GM19099 (cell line): ENCODE data around the gene RHOG.

ENCODE experiments used
- POLR2A ChIP-seq: IDR thresholded peaks from 3 replicates; pipeline ENCODE4 v1.6.1; 2011; ENCODE audit warnings: low read depth; ENCODE audit not compliant: insufficient read length; ENCODE audit errors: extremely low read depth

The RHOG gene

GRCh38 chr11:3845670-3846069 is 4.9 kb upstream of the RHOG start:
- no peak for TF ChIP-seq POLR2A

DNA sequence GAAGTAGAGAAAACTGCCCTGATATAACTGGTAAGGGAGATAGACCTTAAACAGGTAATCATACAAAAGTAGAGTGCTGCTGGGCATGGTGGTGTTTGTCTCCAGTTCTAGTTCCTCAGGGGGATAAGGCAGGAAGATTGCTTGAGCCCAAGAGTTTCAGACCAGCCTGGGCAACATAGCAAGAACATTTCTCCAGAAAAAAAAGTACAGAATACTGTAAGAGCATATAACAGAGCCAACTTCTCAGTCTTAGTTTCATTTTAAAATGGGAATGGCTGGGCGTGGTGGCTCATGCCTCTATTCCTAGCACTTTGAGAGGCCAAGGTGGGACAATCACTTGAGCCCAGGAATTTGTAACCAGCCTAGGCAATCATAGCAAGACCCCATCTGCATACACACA is 4.5 kb upstream of the RHOG start:
- no peak for TF ChIP-seq POLR2A

DNA sequence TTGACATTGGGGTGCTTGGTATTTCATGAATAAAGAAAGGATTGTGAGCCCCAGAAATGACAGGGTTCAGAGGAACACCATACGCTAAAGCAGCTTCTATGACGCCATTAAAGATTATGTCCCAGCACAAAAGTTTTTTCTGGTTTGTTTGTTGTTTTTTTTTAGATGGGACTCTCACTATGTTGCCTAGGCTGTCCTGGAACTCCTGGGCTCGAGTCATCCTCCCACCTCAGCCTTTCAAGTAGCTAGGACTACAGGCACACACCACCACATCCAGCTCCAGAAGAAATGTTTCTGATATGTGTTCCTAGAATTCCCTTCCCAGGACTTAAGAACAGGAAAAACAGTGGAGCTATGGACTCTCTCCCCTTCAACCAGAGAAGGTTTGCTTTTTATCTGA is 2.6 kb upstream of the RHOG start:
- TF ChIP-seq POLR2A = no peak

GRCh38 chr11:3841426-3842350 is 929 bp upstream of the RHOG start:
- peak; percentile 55 for TF ChIP-seq POLR2A

GRCh38 chr11:3840004-3840869 is 522 bp downstream of the RHOG start:
- no peak for TF ChIP-seq POLR2A

GRCh38 chr11:3838504-3838903 is 2.3 kb downstream of the RHOG start:
- no peak for TF ChIP-seq POLR2A

DNA sequence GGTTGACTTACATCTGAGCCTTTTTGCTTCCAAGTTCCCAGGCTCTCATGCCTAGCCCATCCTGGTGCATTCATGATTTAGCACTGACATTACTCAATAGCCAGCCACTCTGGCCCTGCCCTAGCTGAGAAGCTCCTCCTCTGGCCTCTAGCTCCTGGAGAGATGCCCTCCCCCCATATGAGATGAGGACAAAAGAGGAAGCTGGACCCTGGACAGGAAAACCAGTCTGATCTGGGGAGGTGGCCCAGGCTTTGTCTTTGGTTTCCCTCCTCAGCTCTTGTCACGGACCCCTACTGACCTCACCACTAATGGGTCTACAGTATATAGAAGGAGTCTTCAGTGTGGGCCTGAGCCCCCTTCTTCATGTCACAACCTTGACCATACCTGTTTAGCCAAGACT is 3.0 kb downstream of the RHOG start:
- peak; percentile 48 for TF ChIP-seq POLR2A

DNA sequence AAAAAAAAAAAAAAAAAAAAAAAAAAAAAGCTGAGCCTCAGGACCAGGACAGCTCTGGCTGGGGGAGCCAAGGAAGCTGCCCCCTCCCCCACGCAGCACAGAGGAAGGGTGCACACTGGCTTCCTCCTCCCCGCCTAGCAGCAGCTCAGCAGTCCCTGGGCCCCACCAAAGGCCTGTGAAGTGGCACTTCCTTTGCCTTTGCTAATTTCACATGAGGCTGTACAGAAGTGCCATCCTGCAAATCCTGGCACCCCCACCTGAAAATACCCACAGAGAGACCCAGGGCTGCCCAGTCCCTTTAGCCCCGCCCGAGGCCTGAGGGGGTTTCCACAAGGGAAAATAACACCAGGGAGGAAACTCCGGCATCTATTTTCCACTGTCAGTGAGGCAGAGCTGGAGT is 3.9 kb downstream of the RHOG start:
- TF ChIP-seq POLR2A = no peak

GRCh38 chr11:3835751-3836150 is 5.0 kb downstream of the RHOG start:
- TF ChIP-seq POLR2A = no peak

DNA sequence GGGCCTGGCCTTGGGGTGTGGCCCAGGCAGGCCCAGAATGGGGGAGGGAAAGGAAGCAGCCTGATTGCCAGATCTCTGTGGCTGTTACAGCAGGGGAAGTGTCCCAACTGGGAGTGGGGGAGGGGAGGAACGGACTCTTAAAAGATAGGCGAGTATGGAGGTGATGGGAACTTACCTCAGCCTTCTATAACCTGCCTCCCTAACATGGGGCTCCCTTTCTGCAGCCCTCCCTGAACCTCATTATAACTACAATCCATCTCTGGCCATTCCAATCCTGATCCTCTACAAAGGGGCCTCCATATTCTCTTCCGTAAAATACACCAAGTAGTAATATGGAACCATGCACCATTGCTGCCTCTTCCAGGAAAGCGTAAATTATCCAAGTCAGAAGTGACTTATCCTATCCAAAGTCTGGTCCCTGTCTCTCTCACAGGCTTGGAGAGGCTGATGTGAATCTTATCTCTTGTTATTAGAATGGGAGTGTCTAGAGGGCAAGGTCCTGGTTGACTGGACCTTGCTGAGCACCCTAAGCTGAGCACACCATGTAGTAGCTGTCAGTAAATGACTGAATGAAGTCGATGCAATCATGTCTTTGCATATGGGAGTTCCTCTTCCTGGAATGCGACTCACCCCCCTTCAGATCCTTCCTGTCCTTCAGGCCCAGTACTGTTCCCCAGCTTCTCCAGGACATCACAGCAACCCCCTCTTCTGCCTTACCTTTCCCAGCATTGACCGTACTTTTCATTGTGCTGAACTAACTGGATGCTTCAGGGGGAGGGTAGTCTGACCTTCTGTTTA is 5.9 kb downstream of the RHOG start:
- TF ChIP-seq POLR2A = no peak

GRCh38 chr11:3834349-3834663 is 6.5 kb downstream of the RHOG start:
- TF ChIP-seq POLR2A = no peak

DNA sequence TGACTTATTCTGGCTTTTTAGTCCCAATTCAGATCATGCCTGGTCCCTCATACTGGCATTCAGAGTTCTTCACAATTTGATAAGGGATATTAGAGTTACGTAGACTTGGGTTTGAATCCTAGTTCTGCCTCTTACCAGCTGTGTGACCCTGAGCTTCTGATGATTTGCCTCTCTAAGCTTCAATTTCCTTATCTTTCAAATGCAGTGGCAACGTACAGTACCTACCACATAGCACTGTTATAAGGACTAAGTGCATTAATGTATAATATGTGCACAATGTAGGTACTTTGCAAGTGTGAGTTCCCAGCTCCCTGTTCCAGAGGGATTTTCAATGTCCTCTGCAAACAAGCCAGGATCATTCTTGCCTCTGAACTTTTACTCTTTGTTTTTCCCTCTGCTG is 7.3 kb downstream of the RHOG start:
- TF ChIP-seq POLR2A = no peak

DNA sequence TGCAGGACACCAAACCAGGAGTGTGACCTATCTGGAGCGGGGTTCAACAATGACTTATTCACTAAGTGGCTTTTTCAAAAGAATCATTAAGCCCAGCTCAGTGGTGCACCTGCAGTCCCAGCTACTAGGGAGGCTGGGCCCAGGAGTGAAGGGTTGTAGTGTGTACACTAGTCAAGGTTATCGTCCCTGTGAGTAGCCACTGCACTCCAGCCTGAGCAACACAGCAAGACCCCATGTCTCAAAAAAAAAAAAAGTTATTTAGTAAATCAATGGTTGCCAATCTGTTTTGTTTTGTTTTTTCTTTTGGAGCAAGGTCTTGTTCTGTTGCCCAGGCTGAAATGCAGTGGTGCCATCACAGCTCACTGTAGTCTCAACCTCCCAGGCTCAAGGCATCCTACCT is 7.9 kb downstream of the RHOG start:
- TF ChIP-seq POLR2A = no peak

DNA sequence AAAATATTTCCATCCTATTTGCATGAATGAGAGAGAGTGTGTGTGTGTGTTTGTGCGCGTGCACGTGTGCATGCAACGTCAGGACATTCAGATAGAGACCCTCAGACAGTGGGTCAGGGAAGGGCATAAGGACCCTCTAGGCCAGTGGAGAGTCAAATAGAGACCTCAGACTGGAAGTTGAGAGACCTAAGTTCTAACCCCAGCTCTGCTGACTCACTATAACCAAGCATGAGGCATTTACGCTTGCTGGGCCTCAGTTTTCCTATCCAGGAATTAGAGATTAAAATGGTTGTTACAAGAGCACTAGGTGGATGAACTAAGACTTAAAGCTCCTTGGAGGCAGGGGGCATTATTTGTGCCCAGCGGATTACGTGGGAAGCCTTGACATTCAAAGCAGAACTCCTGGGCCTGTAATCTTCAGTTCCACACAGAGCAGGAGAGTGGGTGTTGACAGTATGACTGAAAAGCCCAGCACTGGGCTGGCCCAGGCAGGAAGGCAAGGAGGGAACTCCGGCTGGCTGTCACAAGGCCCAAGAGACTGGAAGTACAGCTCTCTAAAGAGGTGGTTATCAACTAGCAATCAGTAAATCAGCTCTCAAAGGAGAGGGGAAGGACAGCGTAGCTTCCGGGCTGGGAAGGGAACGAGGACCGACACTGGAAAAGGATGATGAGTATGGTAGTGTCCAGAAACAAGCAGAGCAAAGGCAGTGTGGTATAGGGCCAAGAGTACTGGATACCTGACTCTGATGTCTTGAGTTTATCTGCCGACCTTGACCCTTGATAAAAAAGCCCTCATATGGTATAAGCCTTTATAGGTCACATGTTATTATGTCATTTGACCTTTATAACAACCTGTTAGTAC is 9.2 kb downstream of the RHOG start:
- no peak for TF ChIP-seq POLR2A
